MM.1S (cell line): ENCODE results near the gene NOTUM.

Experiments used
- CTCF ChIP-seq: fragments of 300-600 bp; sonication (generic); IDR thresholded peaks from 2 replicates; pipeline ENCODE4 v1.5.1; 2016; ENCODE audit warnings: antibody characterized with exemption, low read length, mixed read lengths
- EZH2 ChIP-seq: fragments of 300-600 bp; sonication (generic); optimal IDR thresholded peaks from 2 replicates; pipeline ENCODE3; 2017; ENCODE audit warnings: low read depth, mild to moderate bottlenecking, antibody characterized with exemption, low read length, mixed read lengths
- EZH2phosphoT487 ChIP-seq: fragments of 300-600 bp; sonication (generic); IDR thresholded peaks from 2 replicates; pipeline ENCODE4 v1.6.1; 2018; ENCODE audit warnings: antibody characterized with exemption, low read length

- TF ChIP-seq CTCF (no peak), EZH2phosphoT487 (no peak), EZH2 (no peak)
These were observed 15.6 kb upstream of the NOTUM start for GRCh38 chr17:81976332-81977210.
